RCC 7860 (cell line): ENCODE measurements around the gene DSTN.
"Not testable (repeated sequence)": the region's sequence is repeated elsewhere in the genome, so short reads cannot be mapped to it uniquely, and the experiment has no call there.

Experiments used
- DNase-seq: peaks from one replicate; pipeline ENCODE4 v3.0.0-alpha.2; 2015; ENCODE audit warnings: low spot score
- FAIRE-seq: peaks from 2 replicates; lab custom pipeline; 2012; peaks lifted over from hg19 to GRCh38; lab: Jason Lieb, UNC

The DSTN gene

GRCh38 chr20:17647391-17648314 is 77.8 kb downstream of the DSTN start:
- FAIRE-seq (no peak), DNase-seq (no peak)

DNA sequence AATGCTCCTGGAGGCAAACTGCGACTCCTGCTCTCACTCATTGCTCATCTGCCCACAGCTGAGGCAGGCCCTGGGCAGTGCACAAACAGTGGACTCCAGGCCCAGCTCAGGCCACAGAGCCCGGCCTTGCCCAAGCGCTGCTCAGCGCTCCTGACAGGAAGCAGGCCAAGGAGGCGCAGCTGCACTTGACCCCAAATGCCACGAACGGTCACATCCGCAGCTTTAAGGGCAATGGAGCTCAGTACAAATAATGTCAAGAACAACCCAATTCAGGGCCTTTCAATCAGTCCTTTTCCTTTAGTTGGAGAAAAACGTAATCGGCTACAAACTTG is 78.4 kb downstream of the DSTN start:
- DNase-seq (no peak), FAIRE-seq (no peak)

- DNase-seq (no peak), FAIRE-seq (no peak)
Observed at GRCh38 chr20:17648791-17649730, 79.2 kb downstream of the DSTN start.

DNA sequence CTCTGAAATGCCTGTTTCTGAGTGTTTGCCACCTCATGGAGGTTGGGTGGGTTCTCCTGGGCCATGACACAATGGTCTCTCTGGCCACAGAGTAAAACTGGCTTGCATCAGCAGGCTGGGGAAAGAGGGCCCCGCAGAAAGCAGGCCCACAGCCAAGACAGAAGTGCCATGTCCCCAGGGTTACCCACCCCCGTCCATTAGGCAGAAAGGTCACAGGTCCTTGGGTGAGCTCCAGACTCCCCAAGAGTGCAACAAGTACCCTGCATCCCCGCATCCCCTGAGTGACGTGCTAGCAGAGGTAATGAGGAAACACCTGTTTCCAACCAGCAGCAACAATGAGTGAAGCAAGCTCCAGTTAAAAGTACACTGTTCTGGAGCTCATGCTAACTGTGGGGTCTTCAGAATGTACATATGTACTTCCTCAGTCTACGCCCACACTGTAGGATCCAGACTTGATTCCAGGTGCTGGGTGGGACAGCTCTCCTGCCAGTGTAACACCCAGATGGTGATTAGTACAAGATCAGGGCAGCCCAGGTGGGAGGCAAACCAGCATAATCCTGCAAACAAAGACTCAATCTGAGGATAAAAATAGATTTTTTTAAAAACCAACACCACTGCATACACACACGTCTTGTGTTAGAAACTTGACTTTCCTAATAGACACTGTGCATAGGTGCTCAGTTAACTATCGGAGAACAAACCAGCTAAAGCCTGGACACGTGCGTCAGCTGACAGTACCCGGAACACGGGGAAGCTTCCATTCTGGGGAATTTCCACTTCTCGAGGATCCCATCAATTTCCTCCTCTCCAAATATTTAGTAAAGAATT is 80.6 kb downstream of the DSTN start:
- FAIRE-seq (no peak), DNase-seq (no peak)

- FAIRE-seq: no peak
- no peak for DNase-seq
Observed at GRCh38 chr20:17651129-17651759, 81.4 kb downstream of the DSTN start.

GRCh38 chr20:17651760-17652388 is 82.0 kb downstream of the DSTN start:
- DNase-seq (no peak), FAIRE-seq (no peak)

DNA sequence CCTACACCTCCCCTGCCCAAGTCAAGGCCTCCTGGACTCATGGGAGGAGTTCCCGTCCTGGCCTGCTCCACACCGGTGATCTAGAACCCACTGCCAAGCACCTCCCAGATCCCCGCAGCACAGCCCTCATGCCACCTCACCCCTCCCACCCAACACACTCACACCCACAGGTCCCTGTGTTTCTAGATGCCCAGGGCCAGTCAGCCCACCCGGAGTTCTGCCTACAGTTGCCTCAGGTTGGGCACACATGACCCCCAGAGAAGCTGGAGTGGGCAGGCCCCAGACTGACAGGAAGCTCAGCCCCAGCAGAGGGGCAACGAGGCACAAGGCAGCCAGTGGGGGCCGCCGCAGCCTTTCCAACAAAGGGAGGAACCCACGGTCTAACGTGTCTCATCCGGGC is 82.5 kb downstream of the DSTN start:
- DNase-seq: no peak

DNA sequence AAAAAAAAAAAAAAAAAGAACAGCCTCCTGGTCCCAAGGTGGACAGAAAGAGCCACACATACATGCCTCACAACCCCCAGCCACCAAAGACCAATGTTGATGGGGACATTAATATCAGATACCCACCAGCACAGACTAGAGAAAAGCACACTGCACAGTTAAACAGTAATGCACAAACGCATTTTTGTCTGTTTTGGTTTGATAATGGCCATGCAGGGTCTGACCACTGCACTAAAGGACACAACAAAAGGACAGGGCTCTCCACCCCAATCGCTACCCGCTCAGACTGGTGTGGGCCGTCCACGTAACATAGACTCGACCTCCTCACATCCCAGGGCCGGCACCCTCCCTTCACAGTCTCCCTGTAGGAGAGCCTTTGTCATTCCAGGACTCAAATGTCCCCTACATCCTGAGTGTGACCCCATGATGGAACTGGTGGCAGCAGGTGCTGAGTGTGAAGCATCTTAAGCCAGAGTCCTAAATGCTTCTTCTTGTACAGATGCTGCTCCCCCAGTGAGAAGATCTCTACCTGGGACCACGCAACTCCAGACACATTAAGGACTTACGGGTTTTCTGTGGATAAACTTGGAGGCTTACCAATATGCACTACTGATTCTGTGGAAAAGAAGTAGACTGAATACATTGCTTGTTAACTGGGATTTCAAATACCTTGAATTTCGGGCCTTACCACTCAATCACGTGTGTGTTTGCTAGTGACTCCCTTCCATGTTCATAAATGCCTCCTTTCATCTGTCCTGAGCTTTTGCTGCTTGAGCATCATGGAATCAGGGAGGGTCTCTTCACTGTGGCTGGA is 84.2 kb downstream of the DSTN start:
- DNase-seq (no peak), FAIRE-seq (no peak)

More for the DNA sequence above, 82.5 kb downstream of the DSTN start:
- FAIRE-seq: no peak

GRCh38 chr20:17654649-17655285 is 84.9 kb downstream of the DSTN start:
- DNase-seq: no peak

DNA sequence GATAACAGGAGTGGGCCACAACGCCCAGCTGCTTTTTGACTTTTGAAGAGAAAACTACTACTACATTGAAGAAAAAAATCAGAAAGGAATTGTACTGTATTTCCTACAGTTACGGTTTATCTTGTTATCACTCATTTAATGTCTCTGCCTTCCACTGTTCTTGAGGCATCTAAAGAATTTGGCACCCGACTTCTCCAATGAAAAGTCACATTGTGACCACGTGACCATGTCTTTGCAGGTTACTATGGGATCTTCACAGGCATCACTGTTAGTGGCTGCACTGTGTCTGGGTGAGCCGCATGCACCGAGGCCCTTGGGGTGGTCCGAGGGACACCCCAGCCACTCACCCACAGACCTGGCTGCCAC is 85.4 kb downstream of the DSTN start:
- FAIRE-seq: no peak
- DNase-seq: no peak

More at GRCh38 chr20:17654649-17655285, 84.9 kb downstream of the DSTN start:
- no peak for FAIRE-seq

GRCh38 chr20:17655865-17656479 is 86.1 kb downstream of the DSTN start:
- DNase-seq (peak; percentile 8), FAIRE-seq (no peak)

DNA sequence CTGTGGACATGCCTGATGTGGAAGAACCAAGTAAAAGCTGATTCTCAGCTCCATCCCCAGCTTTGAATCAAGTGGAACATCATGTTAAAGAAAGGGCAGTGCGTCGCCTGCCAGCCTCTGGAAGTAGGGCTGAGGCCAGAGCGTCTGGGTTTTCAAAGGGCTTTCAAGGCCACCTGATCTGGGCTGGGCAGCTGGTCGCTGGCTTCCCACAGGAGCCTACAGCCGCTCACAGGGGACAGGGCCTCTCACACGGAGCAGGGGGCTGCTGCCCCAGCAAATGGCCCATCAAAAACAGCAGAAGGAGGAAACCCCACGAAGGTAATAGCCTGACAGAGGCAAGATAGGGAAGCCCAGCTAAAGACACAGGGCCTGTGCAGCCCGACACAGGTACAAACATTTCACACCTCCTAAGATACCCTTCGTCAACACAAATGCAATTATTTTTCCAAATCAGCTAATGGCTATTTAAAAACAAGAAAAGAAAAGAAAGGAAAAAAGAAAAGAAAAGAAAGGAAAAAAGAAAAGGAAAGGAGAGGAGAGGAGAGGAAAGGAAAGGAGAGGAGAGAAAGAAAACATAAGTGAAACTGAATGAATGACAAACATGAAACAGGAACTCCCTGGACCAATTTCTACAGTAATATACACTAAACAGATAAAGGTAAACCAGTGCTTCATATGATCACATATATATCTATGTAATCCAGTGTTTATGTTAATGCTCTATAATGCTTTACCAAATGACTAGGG is 87.4 kb downstream of the DSTN start:
- FAIRE-seq (no peak), DNase-seq (no peak)

GRCh38 chr20:17657898-17658647 is 88.2 kb downstream of the DSTN start:
- FAIRE-seq: no peak
- no peak for DNase-seq

DNA sequence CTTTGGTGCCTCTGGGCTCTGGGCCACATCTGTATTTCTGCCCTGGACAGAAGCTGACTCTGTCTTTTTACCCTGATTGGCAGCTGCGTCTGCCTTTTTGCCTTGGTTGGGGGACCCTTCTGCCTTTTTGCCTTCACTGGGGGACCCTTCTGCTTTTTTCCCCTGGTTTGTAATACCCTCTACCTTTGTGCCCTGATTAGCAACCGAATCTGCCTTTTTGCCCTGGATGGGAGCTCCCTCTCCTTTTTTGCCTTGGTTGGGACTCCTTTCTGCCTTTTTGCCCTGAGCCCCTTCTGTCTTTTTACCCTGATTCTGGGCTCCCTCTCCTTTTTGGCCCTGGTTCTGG is 88.7 kb downstream of the DSTN start:
- FAIRE-seq (no peak), DNase-seq (no peak)

GRCh38 chr20:17659344-17659743 is 89.5 kb downstream of the DSTN start:
- FAIRE-seq, DNase-seq: not testable (repeated sequence)
